Stimulated activated naive CD8-positive, alpha-beta T cell treated with anti-CD3 and anti-CD28 coated beads, Interleukin-15, amount 100 ng/mL, for 72 hours (primary cell): ENCODE data around the gene SUN5.
"Not testable (repeated sequence)": the region's sequence is repeated elsewhere in the genome, so short reads cannot be mapped to it uniquely, and the experiment has no call there.

ENCODE experiments used
- ATAC-seq: fragments of 150-1000 bp; cut with Tn5 transposase; 2 replicates; pipeline ENCODE4 v1.10.0; 2021; ENCODE audit warnings: mild to moderate bottlenecking, moderate library complexity
- DNase-seq, 2 donors: peaks; one replicate each; pipeline ENCODE4 v3.0.0; 2021 to 2022
- H3K27ac Mint-ChIP-seq, 2 donors: one replicate each; pipeline ENCODE4 v1.8.0; 2022; ENCODE audit warnings: mild to moderate bottlenecking in 2 of 2, mixed read lengths in 2 of 2, moderate library complexity in 2 of 2
- H3K27me3 Mint-ChIP-seq: one replicate; pipeline ENCODE4 v1.8.0; 2022; ENCODE audit warnings: mixed read lengths
- H3K4me1 Mint-ChIP-seq: one replicate; pipeline ENCODE4 v1.8.0; 2022; ENCODE audit warnings: mild to moderate bottlenecking, mixed read lengths
- H3K4me3 Mint-ChIP-seq, 2 donors: one replicate each; pipeline ENCODE4 v1.8.0; 2022; ENCODE audit warnings: mild to moderate bottlenecking in 2 of 2, mixed read lengths in 2 of 2, moderate library complexity in 1 of 2
- H3K9me3 Mint-ChIP-seq, 2 donors: one replicate each; pipeline ENCODE4 v1.8.0; 2022; ENCODE audit warnings: mixed read lengths in 2 of 2

Gene SUN5

DNA sequence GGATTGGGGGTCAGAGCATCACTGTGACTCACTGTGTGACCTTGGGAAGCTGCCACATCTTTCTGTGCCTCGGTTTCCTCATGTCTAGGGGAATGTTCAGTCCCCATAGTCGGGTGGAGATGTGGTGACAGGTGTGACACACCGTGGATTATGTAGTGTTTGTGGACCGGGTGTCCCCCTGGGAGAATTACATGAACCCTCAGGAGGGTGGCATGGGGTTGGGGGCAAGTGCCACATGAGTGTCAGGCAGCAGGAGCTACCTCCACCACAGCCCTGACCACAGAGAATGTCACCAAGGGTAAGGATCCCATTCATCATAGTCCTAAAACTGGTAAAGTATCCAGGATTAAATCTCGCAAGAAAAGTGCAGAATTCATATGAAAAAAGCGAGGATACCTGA, 23.2 kb downstream of the SUN5 start:
- Mint-ChIP-seq H3K27ac (no peak overlapping the region), H3K4me1 (peaks cover 28% of the 10 kb centered on the region), H3K4me3 (no peak overlapping the region), H3K27me3 (no peaks in the 10 kb centered on the region), H3K9me3 (peaks cover 7 to 15% of the 10 kb centered on the region in 2 donors)
- ATAC-seq (no peak), DNase-seq (no peak)

GRCh38 chr20:32980131-32980941, 23.9 kb downstream of the SUN5 start:
- DNase-seq = no peak
- H3K4me3 Mint-ChIP-seq = no peak overlapping the region
- no peak overlapping the region for H3K27ac Mint-ChIP-seq
- H3K4me1 Mint-ChIP-seq = peaks cover 28% of the 10 kb centered on the region
- peaks cover 7 to 15% of the 10 kb centered on the region in 2 donors for H3K9me3 Mint-ChIP-seq
- H3K27me3 Mint-ChIP-seq = no peaks in the 10 kb centered on the region
- no peak for ATAC-seq

GRCh38 chr20:32979201-32979998, 24.8 kb downstream of the SUN5 start:
- peaks cover 24% of the 10 kb centered on the region for H3K4me1 Mint-ChIP-seq
- H3K27ac Mint-ChIP-seq = no peak overlapping the region
- H3K27me3 Mint-ChIP-seq = no peaks in the 10 kb centered on the region
- H3K4me3 Mint-ChIP-seq = no peak overlapping the region
- peak in 1 of 2 donors; percentile 2 for DNase-seq
- no peak for ATAC-seq
- H3K9me3 Mint-ChIP-seq = peaks cover 7 to 23% of the 10 kb centered on the region in 2 donors

- peaks cover 7 to 23% of the 10 kb centered on the region in 2 donors for H3K9me3 Mint-ChIP-seq
- H3K4me1 Mint-ChIP-seq = peaks cover 14% of the 10 kb centered on the region
- DNase-seq = peak in 1 of 2 donors; percentile 7
- H3K4me3 Mint-ChIP-seq = no peak overlapping the region
- no peaks in the 10 kb centered on the region for H3K27me3 Mint-ChIP-seq
- peak overlapping the region in 1 of 2 donors; percentile 37 for H3K27ac Mint-ChIP-seq
- no peak for ATAC-seq
These were observed 26.3 kb downstream of the SUN5 start for GRCh38 chr20:32978009-32978335.

GRCh38 chr20:32977281-32978008, 26.8 kb downstream of the SUN5 start:
- Mint-ChIP-seq H3K27me3 (no peaks in the 10 kb centered on the region), H3K4me1 (peaks cover 11% of the 10 kb centered on the region), H3K9me3 (peaks cover 7 to 23% of the 10 kb centered on the region in 2 donors), H3K4me3 (no peak overlapping the region), H3K27ac (no peak overlapping the region)
- ATAC-seq (no peak), DNase-seq (peak in 1 of 2 donors; percentile 7)

DNA sequence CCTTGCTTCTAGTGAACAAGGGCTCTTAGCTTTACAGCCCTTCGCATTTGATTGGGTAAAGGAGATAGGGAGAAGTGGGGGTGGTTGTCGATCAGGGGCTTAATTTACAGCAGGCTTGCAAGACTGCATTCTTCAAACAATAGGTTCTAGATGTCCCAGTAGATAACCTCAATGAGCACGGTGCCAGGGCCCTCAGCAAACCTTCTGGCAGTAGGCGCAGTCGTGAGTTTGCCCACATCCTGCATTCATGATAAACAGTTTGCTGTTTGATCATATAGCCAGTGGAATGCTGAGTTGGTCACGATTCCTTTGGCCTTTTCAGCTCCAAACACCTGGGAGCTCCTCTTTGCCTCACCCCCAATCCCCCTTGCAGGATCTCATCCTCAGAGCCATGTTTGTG, 27.5 kb downstream of the SUN5 start:
- ATAC-seq (no peak), DNase-seq (peak in 1 of 2 donors; percentile 8)
- H3K4me1 Mint-ChIP-seq = peaks cover 6% of the 10 kb centered on the region
- no peak overlapping the region for H3K27ac Mint-ChIP-seq
- no peaks in the 10 kb centered on the region for H3K27me3 Mint-ChIP-seq
- H3K9me3 Mint-ChIP-seq = peaks cover 7 to 23% of the 10 kb centered on the region in 2 donors
- H3K4me3 Mint-ChIP-seq = no peak overlapping the region

DNA sequence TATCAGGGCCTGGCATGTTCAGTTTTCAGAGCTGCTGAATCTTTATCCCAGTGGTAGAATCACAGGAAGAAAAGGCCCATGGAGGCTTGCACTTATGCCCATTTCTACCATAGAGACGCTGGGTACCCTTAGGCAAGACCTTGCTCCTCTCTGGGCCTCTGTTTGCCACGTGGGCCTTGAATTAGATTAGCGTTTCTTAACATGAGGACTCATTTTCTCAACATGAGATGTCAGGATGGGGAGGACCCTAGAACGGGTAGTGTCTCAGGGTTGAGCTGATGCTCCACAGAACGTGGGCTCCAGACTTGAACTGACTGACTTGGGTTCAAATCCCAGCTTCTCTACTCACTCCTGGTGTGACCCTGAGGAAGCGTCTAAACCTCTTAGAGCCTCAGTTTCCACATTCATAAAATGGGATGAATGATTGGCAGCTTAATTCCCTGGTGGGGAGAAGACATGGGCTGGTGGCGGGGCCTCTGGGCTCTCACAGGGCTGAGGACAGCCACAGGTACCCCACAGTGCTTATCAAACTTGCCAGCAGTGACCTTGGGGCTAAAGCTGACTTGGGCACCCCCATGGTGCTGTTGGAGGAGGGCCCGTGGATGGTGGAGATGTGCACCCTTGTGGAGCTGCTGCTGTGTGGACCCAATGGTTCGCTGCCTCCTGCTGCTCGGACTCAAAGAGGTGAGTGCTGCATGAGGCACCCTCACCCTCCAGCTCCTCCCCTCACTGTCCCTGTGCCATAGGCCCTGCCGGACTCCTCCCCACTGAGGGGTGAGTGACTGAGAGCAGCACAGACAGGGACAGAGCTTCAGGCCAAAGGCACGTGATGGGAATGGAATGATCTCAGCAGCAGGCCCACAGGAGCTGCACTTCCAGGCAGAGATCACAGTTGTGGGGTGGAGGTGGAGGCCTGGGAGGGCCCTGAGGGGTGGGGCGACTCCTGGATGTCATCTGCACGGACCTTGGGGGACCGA, 28.2 kb downstream of the SUN5 start:
- Mint-ChIP-seq H3K4me1 (peaks cover 6% of the 10 kb centered on the region), H3K4me3 (no peak overlapping the region)
- peak in 1 of 2 donors; percentile 7 for DNase-seq

DNA sequence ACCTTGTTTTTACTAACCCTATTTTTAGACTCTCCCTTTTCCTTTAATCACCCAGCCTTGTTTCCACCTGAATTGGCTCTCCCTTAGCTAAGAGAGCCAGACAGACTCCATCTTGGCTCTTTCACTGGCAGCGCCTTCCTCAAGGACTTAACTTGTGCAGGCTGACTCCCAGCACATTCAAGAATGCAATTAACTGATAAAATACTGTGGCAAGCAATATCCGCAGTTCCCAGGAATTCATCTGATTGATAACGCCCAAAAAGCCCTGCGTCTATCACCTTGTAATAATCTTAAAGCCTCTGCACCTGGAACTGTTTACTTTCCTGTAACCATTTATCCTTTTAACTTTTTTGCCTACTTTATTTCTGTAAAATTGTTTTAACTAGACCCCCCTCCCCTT, 29.1 kb downstream of the SUN5 start:
- H3K9me3 Mint-ChIP-seq = peaks cover 7 to 23% of the 10 kb centered on the region in 2 donors
- not testable (repeated sequence) for H3K4me1 Mint-ChIP-seq, H3K27ac Mint-ChIP-seq, ATAC-seq, H3K4me3 Mint-ChIP-seq, DNase-seq, H3K27me3 Mint-ChIP-seq

More for the DNA sequence above, 28.2 kb downstream of the SUN5 start:
- ATAC-seq = no peak
- Mint-ChIP-seq H3K9me3 (peaks cover 7 to 23% of the 10 kb centered on the region in 2 donors), H3K27me3 (no peaks in the 10 kb centered on the region), H3K27ac (peak overlapping the region in 1 of 2 donors; percentile 38)

DNA sequence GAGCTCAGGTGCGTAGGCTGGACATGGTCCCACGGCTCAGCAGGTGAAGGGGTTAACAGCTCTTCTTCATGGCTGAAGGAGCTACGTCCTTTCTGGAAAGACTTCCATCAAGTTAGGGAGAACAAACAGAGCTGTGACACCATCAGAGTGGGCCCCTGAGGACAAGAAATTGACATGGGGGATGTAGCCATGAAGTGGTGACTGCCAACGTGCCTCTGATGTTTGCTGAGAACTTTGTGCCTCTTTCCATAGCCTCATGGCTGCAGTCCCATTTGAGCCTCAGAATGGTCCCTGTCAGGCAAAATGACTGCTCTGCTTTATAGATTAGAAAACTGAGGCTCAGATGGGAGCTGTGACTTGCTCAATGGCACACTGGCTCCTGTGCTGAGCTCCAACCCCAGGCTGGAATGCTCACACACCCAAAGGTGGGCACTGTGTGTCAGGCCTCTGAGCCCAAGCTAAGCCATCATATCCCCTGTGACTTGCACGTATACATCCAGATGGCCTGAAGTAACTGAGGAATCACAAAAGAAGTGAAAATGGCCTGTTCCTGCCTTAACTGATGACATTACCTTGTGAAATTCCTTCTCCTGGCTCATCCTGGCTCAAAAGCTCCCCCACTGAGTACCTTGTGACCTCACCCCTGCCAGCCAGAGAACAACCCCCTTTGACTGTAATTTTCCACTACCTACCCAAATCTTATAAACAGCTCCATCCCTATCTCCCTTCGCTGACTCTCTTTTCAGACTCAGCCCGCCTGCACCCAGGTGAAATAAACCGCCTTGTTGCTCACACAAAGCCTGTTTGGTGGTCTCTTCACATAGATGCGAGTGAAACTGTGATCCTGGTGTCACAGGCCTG, 29.8 kb downstream of the SUN5 start:
- not testable (repeated sequence) for H3K4me3 Mint-ChIP-seq, H3K27me3 Mint-ChIP-seq, ATAC-seq, H3K4me1 Mint-ChIP-seq
- peak in 1 of 2 donors; percentile 8 for DNase-seq
- H3K27ac Mint-ChIP-seq = peak overlapping the region; percentile 1 to 8
- H3K9me3 Mint-ChIP-seq = peaks cover 7 to 23% of the 10 kb centered on the region in 2 donors

- DNase-seq = no peak
- Mint-ChIP-seq H3K4me1 (peaks cover 5% of the 10 kb centered on the region), H3K4me3 (no peak overlapping the region), H3K27me3 (no peaks in the 10 kb centered on the region), H3K27ac (no peak overlapping the region), H3K9me3 (peaks cover 12 to 23% of the 10 kb centered on the region in 2 donors)
- no peak for ATAC-seq
These were observed 31.0 kb downstream of the SUN5 start for GRCh38 chr20:32973077-32973717.

- ATAC-seq (peak; percentile 91), DNase-seq (peak; percentile 83 to 90)
- H3K4me3 Mint-ChIP-seq = no peak overlapping the region
- H3K9me3 Mint-ChIP-seq = peaks cover 12 to 21% of the 10 kb centered on the region in 2 donors
- H3K27me3 Mint-ChIP-seq = no peaks in the 10 kb centered on the region
- H3K4me1 Mint-ChIP-seq = no peaks in the 10 kb centered on the region
- H3K27ac Mint-ChIP-seq = no peak overlapping the region
These were observed 31.8 kb downstream of the SUN5 start for GRCh38 chr20:32972181-32973076.

DNA sequence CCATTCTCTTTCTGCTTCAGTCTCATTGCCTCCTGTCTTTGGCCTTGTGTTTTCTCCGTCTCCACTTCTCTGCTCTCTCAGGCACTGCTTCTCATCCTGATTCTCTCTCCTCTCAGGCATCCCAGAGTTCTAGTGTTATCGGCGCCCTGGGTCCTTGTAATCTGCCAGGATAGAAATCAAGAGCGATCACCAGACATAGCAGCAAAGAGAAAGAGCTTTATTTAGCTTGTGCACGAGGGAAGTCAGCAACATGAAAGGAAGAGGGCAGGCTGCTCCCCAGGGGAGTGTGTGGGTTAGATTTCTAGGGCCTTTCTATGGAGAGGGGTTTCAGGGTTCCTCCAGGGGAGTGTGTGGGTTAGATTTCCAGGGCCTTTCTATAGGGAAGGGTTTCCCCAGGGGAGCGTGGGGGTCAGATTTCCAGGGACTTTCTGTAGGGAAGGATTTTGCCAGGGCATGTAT, 32.5 kb downstream of the SUN5 start:
- Mint-ChIP-seq H3K27me3 (no peaks in the 10 kb centered on the region), H3K4me1 (no peaks in the 10 kb centered on the region), H3K9me3 (peaks cover 11 to 14% of the 10 kb centered on the region in 2 donors), H3K27ac (no peak overlapping the region), H3K4me3 (no peak overlapping the region)
- DNase-seq (peak; percentile 50 to 55), ATAC-seq (peak; percentile 52)

- Mint-ChIP-seq H3K27me3 (no peaks in the 10 kb centered on the region), H3K9me3 (peaks cover 5 to 8% of the 10 kb centered on the region in 2 donors), H3K27ac (no peak overlapping the region), H3K4me3 (peak overlapping the region; percentile 12 to 44), H3K4me1 (no peaks in the 10 kb centered on the region)
- ATAC-seq (no peak), DNase-seq (no peak)
These were observed 33.3 kb downstream of the SUN5 start for GRCh38 chr20:32970973-32971300.
